ENCODE measurements around the gene CNTNAP2.

DNA sequence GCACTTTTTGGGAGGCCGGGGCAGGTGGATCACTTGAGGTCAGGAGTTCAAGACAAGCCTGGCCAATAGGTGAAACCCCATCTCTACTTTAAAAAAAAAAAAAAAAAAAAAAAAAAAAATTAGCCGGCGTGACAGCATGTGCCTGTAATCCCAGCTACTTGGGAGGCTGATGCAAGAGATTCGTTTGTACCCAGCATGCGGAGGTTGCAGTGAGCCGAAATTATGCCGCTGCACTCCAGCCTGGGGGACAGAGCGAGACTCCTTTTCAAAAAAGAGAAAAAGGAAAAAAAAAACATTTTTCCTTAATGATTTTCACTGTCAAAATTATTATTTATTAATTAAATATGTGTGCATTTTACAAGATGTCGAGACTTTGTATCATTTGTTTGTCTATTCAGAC is 253.6 kb downstream of the CNTNAP2 start:
- TF ChIP-seq, protein P1, sequence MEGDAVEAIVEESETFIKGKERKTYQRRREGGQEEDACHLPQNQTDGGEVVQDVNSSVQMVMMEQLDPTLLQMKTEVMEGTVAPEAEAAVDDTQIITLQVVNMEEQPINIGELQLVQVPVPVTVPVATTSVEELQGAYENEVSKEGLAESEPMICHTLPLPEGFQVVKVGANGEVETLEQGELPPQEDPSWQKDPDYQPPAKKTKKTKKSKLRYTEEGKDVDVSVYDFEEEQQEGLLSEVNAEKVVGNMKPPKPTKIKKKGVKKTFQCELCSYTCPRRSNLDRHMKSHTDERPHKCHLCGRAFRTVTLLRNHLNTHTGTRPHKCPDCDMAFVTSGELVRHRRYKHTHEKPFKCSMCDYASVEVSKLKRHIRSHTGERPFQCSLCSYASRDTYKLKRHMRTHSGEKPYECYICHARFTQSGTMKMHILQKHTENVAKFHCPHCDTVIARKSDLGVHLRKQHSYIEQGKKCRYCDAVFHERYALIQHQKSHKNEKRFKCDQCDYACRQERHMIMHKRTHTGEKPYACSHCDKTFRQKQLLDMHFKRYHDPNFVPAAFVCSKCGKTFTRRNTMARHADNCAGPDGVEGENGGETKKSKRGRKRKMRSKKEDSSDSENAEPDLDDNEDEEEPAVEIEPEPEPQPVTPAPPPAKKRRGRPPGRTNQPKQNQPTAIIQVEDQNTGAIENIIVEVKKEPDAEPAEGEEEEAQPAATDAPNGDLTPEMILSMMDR (IDR thresholded peaks at IDR 0.05; ENCODE audit: insufficient read depth, low read length, poor library complexity, severe bottlenecking): no peak
- no peak for TF ChIP-seq EZH2phosphoT487 (conservative IDR thresholded peaks at IDR 0.05; ENCODE audit: low read length)
